NCI-H2171 treated with DMSO at 0.1 percent for 48 hours (cell line): ENCODE results near the gene KCNQ4.

Experiments
- DNase-seq: peaks from one replicate; lab custom pipeline; 2025; lab: John Stamatoyannopoulos, UW

Gene KCNQ4

GRCh38 chr1:40777224-40777970 is 6.2 kb upstream of the KCNQ4 start:
- DNase-seq = no peak

GRCh38 chr1:40780678-40781607 is 2.6 kb upstream of the KCNQ4 start:
- peak; percentile 74 for DNase-seq

GRCh38 chr1:40781608-40781971 is 2.0 kb upstream of the KCNQ4 start:
- DNase-seq = no peak

- peak; percentile 25 for DNase-seq
Measured at GRCh38 chr1:40782371-40782956, 1.1 kb upstream of the KCNQ4 start.

- DNase-seq = no peak
Measured at GRCh38 chr1:40784141-40784770, 669 bp downstream of the KCNQ4 start.

- DNase-seq = no peak
Measured at GRCh38 chr1:40784771-40785151, 1.2 kb downstream of the KCNQ4 start.

GRCh38 chr1:40785446-40785845 is 1.9 kb downstream of the KCNQ4 start:
- DNase-seq = no peak

- DNase-seq = no peak
Measured at GRCh38 chr1:40786171-40786994, 2.8 kb downstream of the KCNQ4 start.

- no peak for DNase-seq
Measured at GRCh38 chr1:40786995-40787705, 3.6 kb downstream of the KCNQ4 start.

- no peak for DNase-seq
Measured at GRCh38 chr1:40787737-40788560, 4.4 kb downstream of the KCNQ4 start.

- no peak for DNase-seq
Measured at GRCh38 chr1:40788561-40789341, 5.2 kb downstream of the KCNQ4 start.

- no peak for DNase-seq
Measured at GRCh38 chr1:40789342-40789598, 5.7 kb downstream of the KCNQ4 start.

GRCh38 chr1:40789661-40790430 is 6.3 kb downstream of the KCNQ4 start:
- DNase-seq = no peak

GRCh38 chr1:40792036-40792435 is 8.4 kb downstream of the KCNQ4 start:
- DNase-seq = no peak

GRCh38 chr1:40793617-40794016 is 10.0 kb downstream of the KCNQ4 start:
- no peak for DNase-seq

GRCh38 chr1:40794048-40794447 is 10.5 kb downstream of the KCNQ4 start:
- no peak for DNase-seq

- no peak for DNase-seq
Measured at GRCh38 chr1:40794974-40795715, 11.6 kb downstream of the KCNQ4 start.
